Liver (tissue), 9 donors: ENCODE results near the gene CREBBP. TPM values are rescaled to one million over a fixed set of nuclear protein-coding genes. Genes with fewer than 3 reads are reported as not detected.

ENCODE experiments used
- DNase-seq: peaks from one replicate; pipeline ENCODE4 v3.0.0-alpha.2; 2017; ENCODE audit warnings: low spot score
- H3K27ac ChIP-seq, 2 donors: one replicate each; pipeline ENCODE4 v1.7.0; 2013; ENCODE audit warnings: inconsistent platforms in 2 of 2, low read length in 2 of 2, control low read depth in 1 of 2, low read depth in 1 of 2, mild to moderate bottlenecking in 1 of 2
- H3K27me3 ChIP-seq, 4 donors: one replicate each; pipeline versions ENCODE4 v1.6.1 to v1.7.0; 2013; ENCODE audit warnings: low read length in 3 of 4, inconsistent platforms in 1 of 4, mild to moderate bottlenecking in 1 of 4, moderate library complexity in 1 of 4; ENCODE audit not compliant: control insufficient read depth in 4 of 4, insufficient read depth in 4 of 4
- H3K36me3 ChIP-seq, 4 donors: one replicate each; pipeline versions ENCODE4 v1.6.1 to v1.7.0; 2013; ENCODE audit warnings: low read length in 3 of 4, mild to moderate bottlenecking in 3 of 4, low read depth in 1 of 4, moderate library complexity in 1 of 4; ENCODE audit not compliant: control insufficient read depth in 4 of 4, insufficient read depth in 3 of 4
- H3K4me1 ChIP-seq, 4 donors: one replicate each; pipeline versions ENCODE4 v1.6.1 to v1.7.0; 2013; ENCODE audit warnings: low read length in 3 of 4, mild to moderate bottlenecking in 3 of 4, moderate library complexity in 1 of 4; ENCODE audit not compliant: control insufficient read depth in 4 of 4, insufficient read depth in 4 of 4
- H3K4me3 ChIP-seq, 3 donors: one replicate each; pipeline versions ENCODE4 v1.6.1 to v1.7.0; 2013; ENCODE audit warnings: low read length in 3 of 3, control low read depth in 1 of 3, low read depth in 1 of 3, mild to moderate bottlenecking in 1 of 3
- H3K9ac ChIP-seq, 2 donors: one replicate each; pipeline ENCODE4 v1.7.0; 2013; ENCODE audit warnings: low read length in 2 of 2, mild to moderate bottlenecking in 2 of 2, moderate library complexity in 2 of 2, control low read depth in 1 of 2, low read depth in 1 of 2
- H3K9me3 ChIP-seq, 4 donors: one replicate each; pipeline versions ENCODE4 v1.6.1 to v1.7.0; 2013; ENCODE audit warnings: low read length in 3 of 4; ENCODE audit not compliant: control insufficient read depth in 4 of 4
- ATF3 ChIP-seq: IDR thresholded peaks from 2 replicates; pipeline ENCODE4 v1.6.1; 2016; ENCODE audit warnings: antibody characterized with exemption
- EGR1 ChIP-seq, 2 donors: IDR thresholded peaks; 2 replicates each; pipeline ENCODE4 v1.6.1; 2016 to 2018; ENCODE audit warnings: antibody characterized with exemption in 2 of 2, low read depth in 2 of 2
- FOXA1 ChIP-seq: IDR thresholded peaks from 2 replicates; pipeline ENCODE4 v1.6.1; 2016; ENCODE audit warnings: antibody characterized with exemption
- FOXA2 ChIP-seq: IDR thresholded peaks from 2 replicates; pipeline ENCODE4 v1.6.1; 2016; ENCODE audit warnings: antibody characterized with exemption
- GABPA ChIP-seq, 2 donors: IDR thresholded peaks in 1 of 2; conservative IDR thresholded peaks in 1 of 2; 2 replicates each; pipeline ENCODE4 v1.6.1; 2016; ENCODE audit warnings: antibody characterized with exemption in 2 of 2, mild to moderate bottlenecking in 1 of 2, moderate library complexity in 1 of 2
- HNF4A ChIP-seq, 2 donors: conservative IDR thresholded peaks; 2 replicates each; pipeline ENCODE4 v1.6.1; 2016; ENCODE audit warnings: antibody characterized with exemption in 2 of 2, mild to moderate bottlenecking in 2 of 2
- HNF4G ChIP-seq: IDR thresholded peaks from 2 replicates; pipeline ENCODE4 v1.6.1; 2016; ENCODE audit warnings: antibody characterized with exemption
- MAX ChIP-seq: IDR thresholded peaks from 2 replicates; pipeline ENCODE4 v1.6.1; 2016; ENCODE audit warnings: antibody characterized with exemption
- NR2F2 ChIP-seq: IDR thresholded peaks from 2 replicates; pipeline ENCODE4 v1.6.1; 2016; ENCODE audit warnings: antibody characterized with exemption
- REST ChIP-seq: IDR thresholded peaks from 2 replicates; pipeline ENCODE4 v1.6.1; 2016; ENCODE audit warnings: antibody characterized with exemption, mild to moderate bottlenecking
- RXRA ChIP-seq, 2 donors: IDR thresholded peaks; 2 replicates each; pipeline ENCODE4 v1.6.1; 2017 to 2018; ENCODE audit warnings: antibody characterized with exemption in 2 of 2, mild to moderate bottlenecking in 1 of 2
- TAF1 ChIP-seq: conservative IDR thresholded peaks from 2 replicates; pipeline ENCODE4 v1.6.1; 2016; ENCODE audit warnings: antibody characterized with exemption, mild to moderate bottlenecking
- ZBTB33 ChIP-seq: IDR thresholded peaks from 2 replicates; pipeline ENCODE4 v1.6.1; 2016; ENCODE audit warnings: antibody characterized with exemption
- WGBS: extraction: QIAGEN DNeasy Blood & Tissue Kit; methylation state at CpG from one replicate; pipeline ENCODE4 v1.1.7; 2013; 5-methylcytosine and 5-hydroxymethylcytosine counted together
- polyA plus RNA-seq, 2 donors: library from polyadenylated mRNA; stranded (reverse) in 1 of 2; unstranded in 1 of 2; fragments of 200-250 nt in 1 of 2; fragments of >200 nt in 1 of 2; fragmentation: Nextera tagmentation in 1 of 2; extraction: Ambion mirVana in 1 of 2; gene quantifications; one replicate each; pipeline versions ENCODE4 v1.2.1 to v1.2.3, GENCODE V29; 2013 to 2015
- total RNA-seq, 2 donors: library from RNA; depleted of rRNA; stranded (reverse); fragments of >200 nt; gene quantifications; one replicate each; pipeline ENCODE4 v1.2.3, GENCODE V29; 2014
- donor health status: healthy.
- donor health status: healthy.
- donor health status: healthy.
- donor health status: healthy.
- donor health status: healthy.

The CREBBP gene
- total and polyA plus RNA-seq, 4 donors: 7.0 to 25.8 (median 19.5) TPM

- DNase-seq: no peak
- 60% methylated on average over 13 of the region's 13 CpGs for WGBS
- no peaks in the 10 kb centered on the region for H3K36me3 ChIP-seq
- H3K9ac ChIP-seq: no peak overlapping the region
- H3K27me3 ChIP-seq: no peaks in the 10 kb centered on the region
- TF ChIP-seq REST: no peak
- TF ChIP-seq MAX: no peak
- TF ChIP-seq TAF1: no peak
- TF ChIP-seq RXRA (IDR thresholded peaks at IDR 0.05): no peak
- TF ChIP-seq FOXA2: no peak
- peaks cover 0 to 2% (median 0%) of the 10 kb centered on the region in 4 donors for H3K4me1 ChIP-seq
- no peak overlapping the region for H3K27ac ChIP-seq
- H3K4me3 ChIP-seq: no peak overlapping the region
- H3K9me3 ChIP-seq: peaks cover 0 to 8% (median 0%) of the 10 kb centered on the region in 4 donors
These were observed 41.7 kb upstream of the CREBBP start for GRCh38 chr16:3922241-3922640.

- TF ChIP-seq ATF3: no peak
- no peak overlapping the region for H3K4me3 ChIP-seq
- peaks cover 0 to 8% (median 0%) of the 10 kb centered on the region in 4 donors for H3K9me3 ChIP-seq
- H3K27me3 ChIP-seq: no peaks in the 10 kb centered on the region
- 97% methylated on average over 8 of the region's 8 CpGs for WGBS
- peaks cover 0 to 2% (median 0%) of the 10 kb centered on the region in 4 donors for H3K4me1 ChIP-seq
- H3K9ac ChIP-seq: no peak overlapping the region
- no peaks in the 10 kb centered on the region for H3K36me3 ChIP-seq
- no peak overlapping the region for H3K27ac ChIP-seq
- DNase-seq: no peak
These were observed 39.7 kb upstream of the CREBBP start for GRCh38 chr16:3920206-3920605.

- no peak overlapping the region for H3K4me3 ChIP-seq
- H3K27me3 ChIP-seq: no peaks in the 10 kb centered on the region
- H3K4me1 ChIP-seq: no peaks in the 10 kb centered on the region
- H3K9ac ChIP-seq: no peak overlapping the region
- no peaks in the 10 kb centered on the region for H3K36me3 ChIP-seq
- DNase-seq: no peak
- no peak overlapping the region for H3K27ac ChIP-seq
- peaks cover 0 to 8% (median 0%) of the 10 kb centered on the region in 4 donors for H3K9me3 ChIP-seq
- TF ChIP-seq REST (no peak), GABPA (IDR thresholded peaks at IDR 0.05 in 1 of 2, conservative IDR thresholded peaks at IDR 0.05 in 1 of 2) (no peak), ATF3 (no peak), ZBTB33 (no peak), NR2F2 (no peak), EGR1 (IDR thresholded peaks at IDR 0.05; ENCODE audit: low read depth in 2 of 2) (no peak), HNF4A (conservative IDR thresholded peaks at IDR 0.05) (no peak), FOXA2 (no peak), MAX (no peak), FOXA1 (no peak), HNF4G (no peak)
- WGBS: 93% methylated on average over 6 of the region's 6 CpGs
These were observed 38.9 kb upstream of the CREBBP start for GRCh38 chr16:3919413-3919812.
